BJ (cell line): ENCODE results near the gene CHMP1A. TPM values are rescaled to one million over a fixed set of nuclear protein-coding genes. Genes with fewer than 3 reads are reported as not detected.

Source experiments
- CTCF ChIA-PET: fragments of 350-600 bp; formaldehyde crosslinking; extraction: SDS; loops from one replicate; lab custom pipeline; 2021; ENCODE audit warnings: antibody characterized with exemption, inconsistent platforms; lab: Yijun Ruan, JAX
- POLR2A ChIA-PET: fragments of 300-600 bp; sonication (Branson Sonifier 250); formaldehyde crosslinking; extraction: SDS; loops from one replicate; lab custom pipeline; 2021; ENCODE audit warnings: antibody characterized with exemption; lab: Charles Lee
- DNase-seq: peaks from one replicate; pipeline ENCODE4 v3.0.0-alpha.2; 2011; ENCODE audit warnings: low read depth
- H3K27me3 ChIP-seq: 2 replicates; pipeline ENCODE4 v1.6.0; 2011; ENCODE audit warnings: low read length; ENCODE audit not compliant: control insufficient read depth, insufficient read depth
- H3K36me3 ChIP-seq: 2 replicates; pipeline ENCODE4 v1.5.1; 2011; ENCODE audit warnings: low read length; ENCODE audit not compliant: control insufficient read depth, insufficient read depth
- H3K4me3 ChIP-seq: 2 replicates; pipeline ENCODE4 v1.5.1; 2011; ENCODE audit warnings: low read depth, mild to moderate bottlenecking, control low read depth, low read length
- CTCF ChIP-seq: IDR thresholded peaks from 2 replicates; pipeline ENCODE4 v1.5.1; 2011; ENCODE audit warnings: low read depth, mild to moderate bottlenecking, control low read depth, inconsistent platforms, low read length, moderate library complexity; ENCODE audit not compliant: insufficient read depth
- polyA plus RNA-seq: library from polyadenylated mRNA; depleted of rRNA; stranded (reverse); fragments of >200 nt; gene quantifications from 2 replicates; pipeline ENCODE4 v1.2.3, GENCODE V29; 2011

Gene CHMP1A
- polyA plus RNA-seq, 1 experiment: 105 TPM

GRCh38 chr16:89658221-89658879 lies 842 bp upstream of the CHMP1A start:
- peaks cover 5% of the 10 kb centered on the region for H3K36me3 ChIP-seq
- no peak for DNase-seq
- ChIA-PET CTCF (interaction anchor here (2.2 kb wide), 1 partner anchor 203 kb away, joined by 4 read pairs; no protein-coding TSS in a partner anchor), POLR2A (no interaction called here)
- H3K4me3 ChIP-seq: peak overlapping the region; percentile 84
- H3K27me3 ChIP-seq: no peaks in the 10 kb centered on the region
- no peak for TF ChIP-seq CTCF

- Histone ChIP-seq H3K4me3 (peak overlapping the region; percentile 84), H3K27me3 (no peaks in the 10 kb centered on the region), H3K36me3 (peaks cover 9% of the 10 kb centered on the region)
- ChIA-PET CTCF (interaction anchor here (2.2 kb wide), 1 partner anchor 205 kb away, joined by 4 read pairs; no protein-coding TSS in a partner anchor), POLR2A (no interaction called here)
- TF ChIP-seq CTCF: no peak
- DNase-seq: no peak
Measured at GRCh38 chr16:89656435-89657121, 930 bp downstream of the CHMP1A start.

DNA sequence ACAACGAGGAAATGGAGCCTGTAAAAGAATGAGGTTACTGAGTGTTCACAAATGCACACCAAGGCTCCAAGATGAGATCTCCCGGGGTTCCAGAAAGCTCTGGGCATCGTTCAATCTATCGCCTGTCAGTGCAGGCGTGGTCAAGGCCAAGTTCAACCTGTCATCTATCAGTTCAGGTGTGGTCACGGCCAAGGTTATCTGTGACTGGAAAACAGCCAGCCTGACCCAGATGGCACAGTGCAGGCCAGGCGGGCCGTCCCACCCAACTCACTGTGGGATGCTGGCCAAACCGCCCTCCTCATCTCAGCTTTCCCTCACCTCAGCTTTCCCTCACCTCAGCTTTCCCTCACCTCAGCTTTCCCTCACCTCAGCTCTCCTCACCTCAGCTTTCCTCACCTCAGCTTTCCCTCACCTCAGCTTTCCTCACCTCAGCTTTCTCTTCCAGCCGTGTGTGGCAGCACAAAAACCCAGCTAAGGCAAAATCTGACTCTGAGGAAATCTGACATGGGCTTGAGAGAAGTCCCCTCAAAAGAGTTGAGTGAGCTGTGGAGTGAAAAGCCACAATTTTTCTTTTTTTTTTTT lies 2.4 kb downstream of the CHMP1A start:
- POLR2A ChIA-PET: no interaction called here
- CTCF ChIA-PET: interaction anchor here (1.1 to 1.2 kb wide), 3 partner anchors 11 to 89 kb away, joined by 3 read pairs; no protein-coding TSS in a partner anchor
- DNase-seq: no peak
- TF ChIP-seq CTCF: no peak
- Histone ChIP-seq H3K4me3 (no peak overlapping the region), H3K27me3 (no peaks in the 10 kb centered on the region), H3K36me3 (peaks cover 15% of the 10 kb centered on the region)

DNA sequence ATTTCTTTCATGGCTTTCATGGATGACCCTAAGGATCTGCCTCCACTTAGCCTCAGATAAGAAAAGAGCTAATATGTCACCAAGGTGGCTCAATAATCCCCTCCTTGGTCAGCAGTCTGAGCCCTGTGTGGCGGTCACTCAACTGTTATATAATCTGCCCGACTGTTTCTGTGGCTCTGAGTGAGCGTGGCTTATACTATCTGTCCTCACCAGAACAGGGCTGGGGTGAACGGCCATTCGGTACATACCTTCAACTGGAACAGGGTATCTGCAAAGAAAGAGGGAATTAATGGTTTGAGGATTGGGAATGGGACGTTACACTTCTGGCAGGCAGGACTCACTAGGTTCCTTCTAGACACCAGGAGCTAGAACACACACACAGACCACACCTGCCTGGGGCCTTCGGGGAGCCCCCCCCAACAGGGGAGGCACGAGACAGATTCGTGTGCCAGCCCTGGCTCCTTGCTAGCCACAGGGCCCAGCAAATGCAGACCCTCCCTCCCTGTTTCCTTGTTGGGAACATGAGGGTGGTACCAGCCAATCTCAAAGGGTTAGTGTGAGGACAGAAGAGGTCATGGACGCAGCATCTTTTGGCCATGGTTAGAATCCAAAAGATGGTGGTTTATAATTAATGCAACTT lies 3.7 kb downstream of the CHMP1A start:
- POLR2A ChIA-PET: no interaction called here
- TF ChIP-seq CTCF: no peak
- Histone ChIP-seq H3K27me3 (no peaks in the 10 kb centered on the region), H3K36me3 (peaks cover 17% of the 10 kb centered on the region), H3K4me3 (no peak overlapping the region)
- CTCF ChIA-PET: interaction anchor here (1.6 kb wide), 1 partner anchor 12 kb away, joined by 5 read pairs; no protein-coding TSS in a partner anchor
- DNase-seq: no peak

- CTCF ChIA-PET: interaction anchor here (0.6 to 2.9 kb wide), 2 partner anchors 10 to 17 kb away, joined by 3 to 11 read pairs; no protein-coding TSS in a partner anchor
- no peak for TF ChIP-seq CTCF
- Histone ChIP-seq H3K27me3 (no peaks in the 10 kb centered on the region), H3K36me3 (peaks cover 23% of the 10 kb centered on the region), H3K4me3 (no peak overlapping the region)
- POLR2A ChIA-PET: no interaction called here
- no peak for DNase-seq
Measured at GRCh38 chr16:89651584-89651983, 5.9 kb downstream of the CHMP1A start.
